Inferior parietal cortex (tissue), 1 donor: ENCODE results near the gene ALMS1.
"Not testable (repeated sequence)": the region's sequence is repeated elsewhere in the genome, so short reads cannot be mapped to it uniquely, and the experiment has no call there.

ENCODE experiments used
- DNase-seq: peaks from one replicate; pipeline ENCODE4 v3.0.0-alpha.2; 2016; ENCODE audit errors: extremely low spot score

The ALMS1 gene

GRCh38 chr2:73516033-73516432, 130.4 kb downstream of the ALMS1 start:
- DNase-seq, result no peak

- DNase-seq, result no peak
Observed at GRCh38 chr2:73528688-73529087, 143.1 kb downstream of the ALMS1 start.

GRCh38 chr2:73530773-73531172, 145.1 kb downstream of the ALMS1 start:
- DNase-seq, result not testable (repeated sequence)

DNA sequence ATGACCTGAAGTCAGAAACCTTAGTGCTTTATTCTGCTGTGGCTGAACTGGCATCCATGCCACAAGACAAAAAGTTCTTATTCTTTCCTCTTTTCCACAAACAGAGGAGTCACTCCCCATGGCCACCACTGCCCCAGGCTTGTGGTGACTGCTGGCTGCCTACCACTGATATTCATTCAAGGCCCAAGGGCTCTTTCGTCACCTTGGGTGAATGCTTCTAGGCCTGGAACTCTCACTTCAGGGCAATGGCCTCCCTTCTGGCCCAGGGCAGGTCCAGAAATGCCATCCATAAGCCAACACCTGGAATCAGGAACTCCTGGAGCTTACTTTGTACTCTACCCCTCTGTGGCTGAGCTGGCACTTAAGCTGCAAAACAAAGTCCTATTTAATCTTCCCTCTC, 146.7 kb downstream of the ALMS1 start:
- DNase-seq, result no peak

- DNase-seq, result peak; percentile 7
Observed at GRCh38 chr2:73536133-73536840, 150.7 kb downstream of the ALMS1 start.

DNA sequence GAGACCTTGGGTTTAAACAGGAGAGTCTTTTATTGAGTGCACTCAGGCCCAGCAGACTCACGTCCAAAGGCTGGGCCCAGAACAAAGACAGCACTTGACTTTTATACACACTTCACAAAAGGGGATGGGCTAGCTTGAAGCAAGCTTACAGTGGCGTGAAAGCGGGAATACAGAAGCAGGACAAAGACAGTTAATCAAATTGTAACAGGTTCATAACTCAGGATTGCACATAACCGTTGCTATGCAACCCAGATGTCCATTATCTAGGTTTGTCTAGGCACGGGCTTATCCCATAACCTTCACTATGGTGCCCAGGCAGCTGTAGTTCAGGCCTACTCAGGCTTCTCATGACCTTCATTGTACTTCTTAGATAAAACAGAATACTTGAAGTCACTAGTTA, 175.2 kb downstream of the ALMS1 start:
- DNase-seq, result not testable (repeated sequence)

- DNase-seq, result no peak
Observed at GRCh38 chr2:73561422-73561821, 175.8 kb downstream of the ALMS1 start.

DNA sequence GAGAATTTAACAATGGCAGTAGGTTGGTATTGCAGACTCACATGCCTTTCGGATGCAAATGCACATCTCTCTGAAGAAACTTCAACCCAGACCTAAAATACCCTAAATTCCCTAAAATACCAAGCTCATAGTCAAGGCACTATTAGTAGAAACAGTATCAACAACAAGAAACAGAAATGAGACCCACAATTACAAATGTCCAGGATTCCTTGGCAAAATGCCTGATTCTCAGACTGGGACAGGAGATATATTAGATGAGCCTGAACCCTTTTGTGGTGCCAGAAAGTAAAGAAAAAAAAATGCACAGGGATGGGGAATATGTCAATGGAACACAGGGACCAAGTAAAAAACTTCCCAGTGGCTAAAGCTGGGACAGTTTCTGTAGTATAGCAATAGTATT, 179.3 kb downstream of the ALMS1 start:
- no peak for DNase-seq

GRCh38 chr2:73566288-73566878, 180.7 kb downstream of the ALMS1 start:
- DNase-seq, result no peak

GRCh38 chr2:73575261-73575660, 189.6 kb downstream of the ALMS1 start:
- DNase-seq, result no peak

DNA sequence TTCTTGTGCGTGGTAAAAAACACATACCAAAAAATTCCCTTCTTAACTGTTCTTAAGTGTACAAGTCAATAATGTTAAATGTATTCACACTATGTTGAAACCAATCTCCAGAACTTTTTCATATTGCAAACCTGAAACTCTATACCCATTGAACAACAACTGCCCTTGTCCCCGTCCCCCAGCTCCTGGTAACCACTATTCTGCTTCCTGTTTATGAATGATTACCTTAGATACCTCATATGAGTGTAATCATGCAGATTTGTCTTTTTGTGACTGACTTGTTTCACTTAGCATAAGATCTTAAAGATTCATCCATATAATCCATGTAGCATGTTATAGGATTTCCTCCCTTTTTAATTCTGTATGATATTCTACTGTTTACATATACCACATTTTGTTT, 196.7 kb downstream of the ALMS1 start:
- no peak for DNase-seq

DNA sequence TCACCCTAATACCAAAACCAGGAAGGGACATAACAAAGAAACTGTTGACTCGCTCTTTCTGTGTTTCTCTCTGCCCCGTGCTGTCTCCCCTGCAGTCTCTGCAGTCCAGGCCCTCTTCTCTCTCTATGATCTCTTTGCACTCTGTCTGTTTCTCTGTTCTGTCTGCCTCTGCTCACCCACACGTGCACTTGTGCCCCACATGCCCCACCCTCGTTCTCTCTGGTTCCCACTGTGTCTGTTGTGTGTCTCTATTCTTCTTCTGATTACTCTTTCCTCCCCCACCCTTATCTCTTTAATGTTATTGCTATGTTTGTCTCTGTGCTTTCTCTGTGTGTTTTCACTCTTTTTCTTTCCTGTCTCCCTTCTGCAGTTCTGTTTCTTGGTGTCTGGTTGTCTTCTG, 202.5 kb downstream of the ALMS1 start:
- no peak for DNase-seq

GRCh38 chr2:73593680-73594079, 208.0 kb downstream of the ALMS1 start:
- DNase-seq, result no peak

- DNase-seq, result no peak
Observed at GRCh38 chr2:73594251-73594650, 208.6 kb downstream of the ALMS1 start.

- no peak for DNase-seq
Observed at GRCh38 chr2:73601780-73602179, 216.1 kb downstream of the ALMS1 start.

- DNase-seq, result not testable (repeated sequence)
Observed at GRCh38 chr2:73603099-73603588, 217.5 kb downstream of the ALMS1 start.

- not testable (repeated sequence) for DNase-seq
Observed at GRCh38 chr2:73604589-73604988, 219.0 kb downstream of the ALMS1 start.

DNA sequence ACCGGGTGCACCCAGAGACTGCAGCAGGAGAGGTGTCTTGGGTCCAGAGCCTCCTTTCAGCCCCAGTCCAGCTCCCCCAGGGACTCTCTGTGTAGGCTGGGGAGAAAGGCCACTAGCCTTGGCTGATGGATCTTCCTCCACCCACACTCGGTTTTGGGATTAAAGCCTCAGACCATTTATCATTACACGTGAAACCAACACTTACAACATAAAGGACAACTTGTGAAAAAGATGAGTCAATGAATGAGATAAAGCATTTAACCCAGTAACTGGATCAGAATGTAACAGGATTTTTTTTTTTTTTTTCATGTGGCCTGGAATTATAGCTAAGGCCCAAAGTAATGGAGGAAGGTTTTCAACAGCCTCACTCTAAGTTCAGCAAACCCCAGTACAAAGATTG, 224.5 kb downstream of the ALMS1 start:
- no peak for DNase-seq

DNA sequence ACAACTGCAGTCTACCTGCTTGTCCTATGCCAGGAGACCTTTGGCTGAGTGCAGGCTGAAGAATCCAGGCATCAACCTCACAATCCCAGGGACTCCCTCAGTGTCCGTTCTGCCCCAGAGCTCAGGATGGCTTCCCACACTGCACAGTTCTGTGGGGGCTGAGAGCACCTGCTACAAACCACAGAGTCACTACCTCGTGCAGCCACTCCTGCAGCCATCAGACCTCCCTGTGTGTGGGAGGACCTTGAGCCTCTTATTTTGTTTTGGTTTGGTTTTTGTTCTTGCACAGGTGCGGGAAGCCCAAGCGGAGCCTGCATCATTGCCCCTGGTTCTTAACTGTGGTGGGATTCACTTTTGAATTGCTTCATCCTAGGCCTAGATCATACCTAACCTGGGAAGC, 225.6 kb downstream of the ALMS1 start:
- DNase-seq, result no peak

DNA sequence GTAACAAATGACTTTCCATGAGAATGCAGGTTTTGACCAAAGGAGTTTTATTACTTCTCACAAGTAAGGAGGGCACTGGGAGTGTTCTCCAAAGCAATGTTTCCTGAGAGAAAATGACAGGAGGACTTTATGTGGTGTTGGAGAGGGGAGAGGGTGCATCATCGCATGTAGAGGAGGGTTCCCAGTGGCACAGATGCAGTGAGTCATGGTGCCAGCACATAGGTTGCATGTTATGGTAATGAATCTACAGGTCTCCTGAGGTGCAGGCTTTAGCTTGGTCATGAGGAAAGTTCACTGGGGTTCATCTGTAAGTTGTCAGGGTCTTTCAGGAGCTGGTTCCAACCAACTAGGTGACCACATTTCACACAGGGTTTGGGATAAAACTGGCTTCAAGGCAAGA, 226.2 kb downstream of the ALMS1 start:
- DNase-seq, result no peak

- no peak for DNase-seq
Observed at GRCh38 chr2:73614105-73614504, 228.5 kb downstream of the ALMS1 start.

DNA sequence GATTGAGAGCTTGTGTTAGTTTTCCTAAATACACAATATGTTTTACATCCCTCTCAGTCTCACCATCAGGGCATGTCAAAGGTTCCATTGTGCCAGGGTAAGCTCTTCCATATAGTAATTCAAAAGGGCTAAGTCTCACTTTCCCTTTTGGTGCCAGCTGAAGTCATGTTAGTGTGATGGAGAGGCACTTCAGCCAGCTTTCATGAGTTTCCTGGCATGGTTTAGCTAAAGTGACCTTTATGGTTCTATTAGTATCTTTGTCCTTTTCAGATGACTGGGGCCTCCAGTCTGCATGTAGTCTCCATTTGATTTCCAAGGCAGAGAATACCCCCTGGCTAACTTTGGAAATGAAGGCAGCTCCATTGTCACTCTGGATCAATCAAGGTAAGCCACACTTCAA, 229.4 kb downstream of the ALMS1 start:
- DNase-seq, result no peak

GRCh38 chr2:73619925-73620324, 234.3 kb downstream of the ALMS1 start:
- DNase-seq, result not testable (repeated sequence)

- not testable (repeated sequence) for DNase-seq
Observed at GRCh38 chr2:73624036-73624435, 238.4 kb downstream of the ALMS1 start.
